T-helper 1 cell (primary cell): ENCODE measurements around the gene DCLK3.

Experiments used
- DNase-seq, 5 donors: peaks; one replicate each; pipeline ENCODE4 v3.0.0-alpha.2; 2012 to 2020

DCLK3 gene

DNA sequence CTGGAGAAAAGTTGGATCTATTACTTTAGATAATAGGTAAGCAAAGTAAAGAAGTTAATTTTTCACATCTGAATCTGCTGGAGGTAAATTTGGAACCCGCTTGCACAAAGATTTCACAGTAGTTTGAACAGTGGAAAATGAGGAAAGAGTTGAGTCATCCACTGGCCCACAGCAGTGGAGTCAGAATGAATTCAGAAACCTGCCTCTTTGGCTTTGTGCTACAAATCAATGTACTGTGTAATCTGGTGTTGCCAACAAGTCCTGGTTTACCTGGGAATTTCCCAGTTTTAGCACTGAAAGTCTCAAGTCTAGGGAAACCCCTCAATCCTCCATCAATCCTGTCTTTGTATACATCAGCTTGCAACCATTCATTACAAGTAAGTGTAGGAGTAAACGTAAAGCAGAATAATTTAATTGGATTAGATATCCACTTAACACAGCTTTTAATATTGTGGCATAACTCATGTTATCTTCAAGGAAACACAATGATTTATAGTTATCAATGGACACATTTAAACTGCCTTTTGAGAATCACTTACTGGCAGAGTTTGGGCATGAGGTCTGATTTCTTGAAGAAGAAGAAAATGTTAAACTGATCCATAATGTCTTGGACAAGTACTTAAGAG lies 100.6 kb downstream of the DCLK3 start:
- DNase-seq: no peak

DNA sequence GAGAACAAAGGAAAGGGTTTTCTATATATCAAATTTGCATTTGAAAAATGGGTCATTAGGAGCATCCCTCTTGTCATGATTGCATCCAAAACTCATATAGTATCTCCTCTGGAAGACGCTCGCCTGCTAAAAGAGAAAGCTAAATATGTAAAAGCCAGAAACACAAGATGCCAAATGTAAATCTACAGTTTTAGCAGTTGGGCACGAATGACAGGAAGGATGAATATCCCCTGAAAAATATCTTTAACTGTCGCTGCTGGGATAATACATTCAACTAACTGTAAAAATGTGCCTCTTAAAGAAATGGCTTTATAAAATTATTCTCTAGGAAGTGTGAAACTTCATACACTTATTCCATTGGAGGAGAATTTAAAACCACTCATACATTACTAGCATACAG lies 101.7 kb downstream of the DCLK3 start:
- DNase-seq: no peak
